HFF-Myc (cell line): Measurements from ENCODE around the gene PPRC1.

Experiments used
- DNase-seq: peaks from one replicate; pipeline ENCODE4 v3.0.0-alpha.2; 2011; ENCODE audit warnings: low read depth; ENCODE audit errors: extremely low read depth
- H3K4me3 ChIP-seq: replicated peaks from 2 replicates; pipeline ENCODE4 v1.5.1; 2011; ENCODE audit warnings: low read depth, mild to moderate bottlenecking, control low read depth, low read length
- CTCF ChIP-seq: IDR thresholded peaks from 2 replicates; pipeline ENCODE4 v1.5.1; 2012; ENCODE audit warnings: mild to moderate bottlenecking, low read depth, low read length, control low read depth; ENCODE audit errors: missing control alignments

The PPRC1 gene

GRCh38 chr10:102195296-102195870, 62.5 kb downstream of the PPRC1 start:
- no peak for TF ChIP-seq CTCF
- no peak for DNase-seq
- H3K4me3 ChIP-seq, result no peak overlapping the region

GRCh38 chr10:102196893-102197292, 64.1 kb downstream of the PPRC1 start:
- H3K4me3 ChIP-seq, result no peak overlapping the region
- TF ChIP-seq CTCF, result no peak
- no peak for DNase-seq

GRCh38 chr10:102198027-102198426, 65.2 kb downstream of the PPRC1 start:
- no peak for TF ChIP-seq CTCF
- DNase-seq, result no peak
- no peak overlapping the region for H3K4me3 ChIP-seq
